Progenitor cell of endocrine pancreas (in vitro differentiated cells): ENCODE results near the gene IL6ST. TPM values are rescaled to one million over a fixed set of nuclear protein-coding genes. Genes with fewer than 3 reads are reported as not detected.

Experiments used
- DNase-seq: peaks from one replicate; pipeline ENCODE4 v3.0.0; 2021; ENCODE audit warnings: low spot score; ENCODE audit not compliant: unreplicated experiment
- H3K27ac Mint-ChIP-seq: 2 replicates; pipeline ENCODE4 v1.8.0; 2021; ENCODE audit warnings: mild to moderate bottlenecking, moderate library complexity, mixed read lengths
- H3K27me3 Mint-ChIP-seq: 2 replicates; pipeline ENCODE4 v1.8.0; 2021; ENCODE audit warnings: mixed read lengths
- H3K36me3 Mint-ChIP-seq: 2 replicates; pipeline ENCODE4 v1.8.0; 2022; ENCODE audit warnings: mixed read lengths; ENCODE audit not compliant: insufficient read depth
- H3K4me1 Mint-ChIP-seq: 2 replicates; pipeline ENCODE4 v1.8.0; 2021; ENCODE audit warnings: low read depth, mixed read lengths
- H3K4me3 Mint-ChIP-seq: 2 replicates; pipeline ENCODE4 v1.8.0; 2021; ENCODE audit warnings: low read depth, mild to moderate bottlenecking, moderate library complexity, mixed read lengths
- H3K9me3 Mint-ChIP-seq: 2 replicates; pipeline ENCODE4 v1.8.0; 2021; ENCODE audit warnings: low read depth, mixed read lengths
- CTCF ChIP-seq: fragments of 200-600 bp; sonication (generic); IDR thresholded peaks from one replicate; pipeline ENCODE4 v1.5.0; 2021; ENCODE audit warnings: antibody characterized with exemption, mild to moderate bottlenecking; ENCODE audit not compliant: unreplicated experiment
- total RNA-seq: library from RNA; stranded (reverse); gene quantifications from 2 replicates; pipeline ENCODE4 v1.2.1, GENCODE V29; 2021

IL6ST gene
- total RNA-seq, 1 donor from 2014 or later: 53.2 TPM

GRCh38 chr5:55918087-55919035, 76.4 kb downstream of the IL6ST start:
- H3K4me1 Mint-ChIP-seq: peaks cover 6% of the 10 kb centered on the region
- no peak overlapping the region for H3K4me3 Mint-ChIP-seq
- no peak for DNase-seq
- H3K36me3 Mint-ChIP-seq: no peaks in the 10 kb centered on the region
- no peaks in the 10 kb centered on the region for H3K27me3 Mint-ChIP-seq
- TF ChIP-seq CTCF: no peak
- no peaks in the 10 kb centered on the region for H3K9me3 Mint-ChIP-seq
- H3K27ac Mint-ChIP-seq: no peak overlapping the region

GRCh38 chr5:55917402-55918086, 77.2 kb downstream of the IL6ST start:
- no peak overlapping the region for H3K4me3 Mint-ChIP-seq
- DNase-seq: no peak
- no peaks in the 10 kb centered on the region for H3K36me3 Mint-ChIP-seq

GRCh38 chr5:55916986-55917385, 77.8 kb downstream of the IL6ST start:
- no peaks in the 10 kb centered on the region for H3K36me3 Mint-ChIP-seq
- TF ChIP-seq CTCF: no peak
- no peak for DNase-seq
- H3K9me3 Mint-ChIP-seq: no peaks in the 10 kb centered on the region
- no peak overlapping the region for H3K4me3 Mint-ChIP-seq
- peaks cover 6% of the 10 kb centered on the region for H3K4me1 Mint-ChIP-seq
- no peak overlapping the region for H3K27ac Mint-ChIP-seq
- no peaks in the 10 kb centered on the region for H3K27me3 Mint-ChIP-seq

More at GRCh38 chr5:55917402-55918086, 77.2 kb downstream of the IL6ST start:
- Mint-ChIP-seq H3K27ac (no peak overlapping the region), H3K9me3 (no peaks in the 10 kb centered on the region), H3K27me3 (no peaks in the 10 kb centered on the region), H3K4me1 (peaks cover 6% of the 10 kb centered on the region)
- TF ChIP-seq CTCF: no peak

- no peaks in the 10 kb centered on the region for H3K36me3 Mint-ChIP-seq
- H3K4me3 Mint-ChIP-seq: no peak overlapping the region
- DNase-seq: no peak
- H3K27ac Mint-ChIP-seq: no peak overlapping the region
- peaks cover 6% of the 10 kb centered on the region for H3K4me1 Mint-ChIP-seq
- H3K27me3 Mint-ChIP-seq: no peaks in the 10 kb centered on the region
- TF ChIP-seq CTCF: no peak
- H3K9me3 Mint-ChIP-seq: no peaks in the 10 kb centered on the region
Observed at GRCh38 chr5:55915783-55916182, 79.0 kb downstream of the IL6ST start.

GRCh38 chr5:55914971-55915370, 79.8 kb downstream of the IL6ST start:
- H3K27ac Mint-ChIP-seq: no peak overlapping the region
- H3K4me1 Mint-ChIP-seq: peaks cover 6% of the 10 kb centered on the region
- no peaks in the 10 kb centered on the region for H3K9me3 Mint-ChIP-seq

More at GRCh38 chr5:55914971-55915370, 79.8 kb downstream of the IL6ST start:
- Mint-ChIP-seq H3K36me3 (no peaks in the 10 kb centered on the region), H3K27me3 (no peaks in the 10 kb centered on the region), H3K4me3 (no peak overlapping the region)
- TF ChIP-seq CTCF: no peak
- no peak for DNase-seq
